PC-3 (cell line): ENCODE measurements around the gene RTN4RL2.

ENCODE experiments used
- EZH2 ChIP-seq: fragments of 300-600 bp; sonication (generic); IDR thresholded peaks from one replicate; pipeline ENCODE4 v1.6.1; 2017; ENCODE audit warnings: antibody characterized with exemption, mild to moderate bottlenecking, low read length; ENCODE audit not compliant: unreplicated experiment
- TF ChIP-seq, protein P1 (sequence below): fragments of 300-600 bp; sonication (generic); conservative IDR thresholded peaks from 2 replicates; pipeline ENCODE4 v1.5.1; 2017; ENCODE audit warnings: antibody characterized with exemption, low read depth, mild to moderate bottlenecking, low read length

DNA sequence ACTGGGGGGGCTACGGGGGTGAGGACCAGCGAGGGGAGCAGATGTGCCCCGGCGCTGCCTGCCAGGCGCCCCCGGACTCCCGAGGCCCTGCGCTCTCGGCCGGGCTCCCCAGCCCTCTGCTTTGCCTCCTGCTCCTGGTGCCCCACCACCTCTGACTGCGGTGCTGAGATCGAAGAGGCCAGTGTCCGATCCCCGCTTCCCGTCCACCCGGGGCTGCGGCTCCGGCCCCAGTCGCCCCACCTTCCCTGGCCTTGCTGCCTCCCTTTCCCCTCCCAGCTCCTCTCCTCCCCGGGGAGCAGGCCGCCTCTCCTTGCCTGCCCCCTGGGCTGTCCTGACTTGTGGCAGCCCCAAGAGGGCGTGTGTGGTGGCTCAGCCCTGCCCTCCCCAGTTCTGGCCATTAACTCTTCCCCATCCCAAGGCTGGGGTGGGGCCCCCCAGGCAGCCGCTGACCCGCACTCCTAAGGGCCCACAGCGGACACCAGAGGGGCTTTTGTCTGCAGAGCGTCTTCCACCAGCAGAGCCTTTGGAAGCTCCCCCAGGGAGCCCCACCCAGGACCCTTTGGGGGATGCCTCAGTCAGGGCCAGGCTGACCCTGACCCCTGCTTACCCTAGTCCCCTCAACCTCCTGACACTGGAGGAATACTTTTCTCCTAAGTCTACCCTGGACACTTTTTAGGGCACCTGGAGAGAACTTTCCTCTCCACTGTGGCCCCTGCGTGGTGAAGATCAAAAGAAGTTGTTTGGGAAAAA lies 16.6 kb downstream of the RTN4RL2 start:
- TF ChIP-seq, protein P1, sequence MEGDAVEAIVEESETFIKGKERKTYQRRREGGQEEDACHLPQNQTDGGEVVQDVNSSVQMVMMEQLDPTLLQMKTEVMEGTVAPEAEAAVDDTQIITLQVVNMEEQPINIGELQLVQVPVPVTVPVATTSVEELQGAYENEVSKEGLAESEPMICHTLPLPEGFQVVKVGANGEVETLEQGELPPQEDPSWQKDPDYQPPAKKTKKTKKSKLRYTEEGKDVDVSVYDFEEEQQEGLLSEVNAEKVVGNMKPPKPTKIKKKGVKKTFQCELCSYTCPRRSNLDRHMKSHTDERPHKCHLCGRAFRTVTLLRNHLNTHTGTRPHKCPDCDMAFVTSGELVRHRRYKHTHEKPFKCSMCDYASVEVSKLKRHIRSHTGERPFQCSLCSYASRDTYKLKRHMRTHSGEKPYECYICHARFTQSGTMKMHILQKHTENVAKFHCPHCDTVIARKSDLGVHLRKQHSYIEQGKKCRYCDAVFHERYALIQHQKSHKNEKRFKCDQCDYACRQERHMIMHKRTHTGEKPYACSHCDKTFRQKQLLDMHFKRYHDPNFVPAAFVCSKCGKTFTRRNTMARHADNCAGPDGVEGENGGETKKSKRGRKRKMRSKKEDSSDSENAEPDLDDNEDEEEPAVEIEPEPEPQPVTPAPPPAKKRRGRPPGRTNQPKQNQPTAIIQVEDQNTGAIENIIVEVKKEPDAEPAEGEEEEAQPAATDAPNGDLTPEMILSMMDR: peak; percentile 61; the same call in 1 of the 2 replicates
- no peak for TF ChIP-seq EZH2
